Measurements from ENCODE around the gene DISP2.

DNA sequence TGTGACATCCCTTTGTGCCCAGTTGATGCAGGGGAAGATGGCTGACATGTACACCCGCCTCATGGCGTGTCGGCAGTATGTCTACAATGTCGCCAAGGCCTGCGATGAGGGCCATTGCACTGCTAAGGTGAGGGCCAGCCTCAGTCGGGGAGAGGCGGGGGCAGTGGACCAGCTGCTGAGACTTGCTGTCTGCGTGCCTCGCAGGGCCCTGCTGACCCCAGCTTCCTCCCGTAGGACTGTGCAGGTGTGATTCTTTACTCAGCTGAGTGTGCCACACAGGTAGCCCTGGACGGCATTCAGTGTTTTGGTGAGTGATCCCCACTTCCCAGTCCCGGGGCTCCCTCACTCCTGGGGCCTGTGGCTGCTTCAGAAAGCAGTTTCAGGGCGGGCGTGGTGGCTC lies 58.0 kb downstream of the DISP2 start:
- TF ChIP-seq, protein P1, sequence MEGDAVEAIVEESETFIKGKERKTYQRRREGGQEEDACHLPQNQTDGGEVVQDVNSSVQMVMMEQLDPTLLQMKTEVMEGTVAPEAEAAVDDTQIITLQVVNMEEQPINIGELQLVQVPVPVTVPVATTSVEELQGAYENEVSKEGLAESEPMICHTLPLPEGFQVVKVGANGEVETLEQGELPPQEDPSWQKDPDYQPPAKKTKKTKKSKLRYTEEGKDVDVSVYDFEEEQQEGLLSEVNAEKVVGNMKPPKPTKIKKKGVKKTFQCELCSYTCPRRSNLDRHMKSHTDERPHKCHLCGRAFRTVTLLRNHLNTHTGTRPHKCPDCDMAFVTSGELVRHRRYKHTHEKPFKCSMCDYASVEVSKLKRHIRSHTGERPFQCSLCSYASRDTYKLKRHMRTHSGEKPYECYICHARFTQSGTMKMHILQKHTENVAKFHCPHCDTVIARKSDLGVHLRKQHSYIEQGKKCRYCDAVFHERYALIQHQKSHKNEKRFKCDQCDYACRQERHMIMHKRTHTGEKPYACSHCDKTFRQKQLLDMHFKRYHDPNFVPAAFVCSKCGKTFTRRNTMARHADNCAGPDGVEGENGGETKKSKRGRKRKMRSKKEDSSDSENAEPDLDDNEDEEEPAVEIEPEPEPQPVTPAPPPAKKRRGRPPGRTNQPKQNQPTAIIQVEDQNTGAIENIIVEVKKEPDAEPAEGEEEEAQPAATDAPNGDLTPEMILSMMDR (IDR thresholded peaks at IDR 0.05) = no peak
- no peak for TF ChIP-seq POLR2AphosphoS5 (IDR thresholded peaks at IDR 0.05)
